NCI-H2107 treated with DMSO at 0.1 percent for 48 hours (cell line): ENCODE data around the gene NFKBIB.
"Not testable (repeated sequence)": the region's sequence is repeated elsewhere in the genome, so short reads cannot be mapped to it uniquely, and the experiment has no call there.

Experiments used
- DNase-seq: peaks from one replicate; lab custom pipeline; 2025; ENCODE audit not compliant: unreplicated experiment; lab: John Stamatoyannopoulos, UW

NFKBIB gene, protein sequence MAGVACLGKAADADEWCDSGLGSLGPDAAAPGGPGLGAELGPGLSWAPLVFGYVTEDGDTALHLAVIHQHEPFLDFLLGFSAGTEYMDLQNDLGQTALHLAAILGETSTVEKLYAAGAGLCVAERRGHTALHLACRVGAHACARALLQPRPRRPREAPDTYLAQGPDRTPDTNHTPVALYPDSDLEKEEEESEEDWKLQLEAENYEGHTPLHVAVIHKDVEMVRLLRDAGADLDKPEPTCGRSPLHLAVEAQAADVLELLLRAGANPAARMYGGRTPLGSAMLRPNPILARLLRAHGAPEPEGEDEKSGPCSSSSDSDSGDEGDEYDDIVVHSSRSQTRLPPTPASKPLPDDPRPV

DNA sequence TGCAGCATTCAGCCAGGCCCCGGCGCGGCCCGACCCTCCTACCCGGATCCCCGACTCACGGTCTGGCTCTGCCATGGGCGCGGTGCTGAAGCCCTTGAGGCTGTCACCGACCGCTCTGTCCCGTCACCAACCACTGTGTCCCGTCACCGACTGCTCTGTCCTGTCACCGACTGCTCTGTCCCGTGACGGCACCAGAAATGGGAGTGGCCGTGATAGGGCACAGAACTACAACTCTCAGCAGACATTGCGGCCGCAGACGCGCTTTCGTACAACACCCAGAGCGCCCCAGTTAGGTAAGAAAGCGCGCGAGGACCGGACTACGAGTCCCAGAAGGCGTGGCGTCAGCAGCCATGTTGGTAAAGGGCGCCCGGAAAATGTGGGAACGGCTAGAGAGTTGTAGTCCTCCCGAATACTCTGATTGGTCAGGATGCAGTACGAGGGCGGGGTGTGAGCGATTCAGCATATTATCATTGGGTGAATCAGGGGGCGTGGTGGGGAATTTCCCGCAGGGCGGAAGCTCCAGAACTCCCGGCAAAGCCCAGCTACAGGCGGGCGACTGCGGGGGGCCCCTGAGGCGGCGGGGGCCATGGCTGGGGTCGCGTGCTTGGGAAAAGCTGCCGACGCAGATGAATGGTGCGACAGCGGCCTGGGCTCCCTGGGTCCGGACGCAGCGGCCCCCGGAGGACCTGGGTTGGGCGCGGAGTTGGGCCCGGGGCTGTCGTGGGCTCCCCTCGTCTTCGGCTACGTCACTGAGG is at the start of gene NFKBIB, which contains the start of gene SIRT2:
NFKBIB (plus strand) TSS at position 523 of the 755 bp plus-strand sequence; CDS start at position 587, 64 bp downstream.
SIRT2 (minus strand) TSS at position 172 of the 755 bp plus-strand sequence; CDS start at position 75, 97 bp downstream.
- DNase-seq, result peak; percentile 99

DNA sequence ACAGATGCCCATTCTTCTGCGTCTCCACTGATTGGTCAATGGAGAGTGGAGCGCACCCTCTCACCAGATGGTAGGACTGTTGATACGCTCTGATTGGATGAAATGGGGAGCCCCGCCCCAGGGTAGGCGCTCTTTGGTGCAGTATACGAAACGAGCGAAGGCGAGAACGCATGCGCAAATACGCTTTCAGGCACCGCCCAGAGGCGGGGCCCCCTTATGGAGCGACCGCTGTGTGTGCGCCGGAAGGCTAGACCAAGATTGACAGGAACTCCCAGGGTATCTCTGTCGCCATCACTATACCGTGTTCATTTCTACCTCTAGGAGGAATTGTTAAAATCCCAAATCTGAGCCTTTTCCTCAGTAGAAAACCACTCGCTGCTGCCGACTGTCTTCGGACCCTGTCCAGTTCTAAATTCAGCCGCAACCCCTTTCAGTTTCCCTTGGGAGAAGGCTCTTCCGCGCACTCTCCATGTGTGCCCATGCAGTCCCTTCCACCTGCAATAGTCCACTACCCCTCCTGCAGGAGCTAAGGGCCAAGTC is 49.3 kb upstream of the NFKBIB start:
- peak; percentile 100 for DNase-seq

DNA sequence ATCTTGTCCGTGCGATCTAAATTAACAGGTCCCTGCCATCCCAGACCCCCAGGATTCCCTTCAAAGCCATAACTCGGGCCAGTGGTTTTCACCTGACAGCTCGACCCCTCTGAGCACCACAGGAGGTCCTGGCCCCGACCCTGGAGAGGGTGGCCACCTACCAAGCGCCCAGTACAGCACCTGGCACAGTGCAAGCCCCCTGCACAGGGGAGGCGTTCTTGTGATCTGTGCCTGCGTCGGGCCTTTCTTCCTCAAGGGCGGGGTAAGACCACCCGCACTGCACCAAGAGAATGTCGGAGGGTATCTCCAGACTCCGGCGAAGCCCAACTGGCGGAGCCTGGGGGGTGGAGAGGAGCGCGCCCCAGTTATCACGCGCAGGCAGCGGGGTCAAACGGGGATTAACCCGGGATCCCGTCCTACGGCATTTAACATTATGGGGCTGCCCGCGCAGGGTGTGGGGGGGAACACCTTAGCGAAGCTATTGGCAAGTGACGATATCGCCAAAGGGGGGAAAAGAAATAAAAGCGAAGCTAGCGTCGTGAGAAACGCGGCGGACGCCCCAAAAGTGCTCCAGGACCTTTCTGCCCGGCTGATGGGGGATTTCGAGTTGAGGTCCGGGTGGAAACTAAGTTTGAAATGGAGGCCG is 48.7 kb upstream of the NFKBIB start:
- no peak for DNase-seq

DNA sequence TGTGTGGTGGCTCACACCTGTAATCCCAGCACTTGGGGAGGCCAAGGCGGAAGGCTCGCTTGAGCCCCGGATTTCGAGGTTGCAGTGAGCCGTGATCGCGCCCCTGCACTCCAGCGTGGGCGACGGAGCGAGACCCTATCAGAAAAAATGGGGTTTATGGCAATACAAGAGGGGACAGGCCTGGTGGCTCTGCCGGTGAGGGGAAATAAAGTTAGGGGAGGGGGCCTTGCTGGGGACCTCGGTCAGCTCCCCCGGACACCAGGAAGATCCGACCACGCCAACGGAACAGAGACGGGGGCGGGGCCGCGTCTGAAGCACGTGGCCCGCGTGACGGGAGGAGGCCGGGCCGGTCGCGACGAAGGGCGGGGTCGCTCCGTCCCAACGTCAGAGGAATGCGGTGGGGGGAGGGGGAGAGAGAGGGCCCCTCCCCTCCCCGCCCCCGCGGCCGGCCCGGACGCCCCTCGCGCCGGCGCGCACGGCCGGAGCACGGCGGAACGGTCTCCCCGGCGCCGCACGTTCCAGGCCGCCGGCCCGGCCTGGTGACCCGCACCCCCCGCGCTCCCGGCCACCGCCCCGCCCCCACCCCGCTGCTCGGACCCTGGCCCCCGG is 48.0 kb upstream of the NFKBIB start:
- peak; percentile 56 for DNase-seq

DNA sequence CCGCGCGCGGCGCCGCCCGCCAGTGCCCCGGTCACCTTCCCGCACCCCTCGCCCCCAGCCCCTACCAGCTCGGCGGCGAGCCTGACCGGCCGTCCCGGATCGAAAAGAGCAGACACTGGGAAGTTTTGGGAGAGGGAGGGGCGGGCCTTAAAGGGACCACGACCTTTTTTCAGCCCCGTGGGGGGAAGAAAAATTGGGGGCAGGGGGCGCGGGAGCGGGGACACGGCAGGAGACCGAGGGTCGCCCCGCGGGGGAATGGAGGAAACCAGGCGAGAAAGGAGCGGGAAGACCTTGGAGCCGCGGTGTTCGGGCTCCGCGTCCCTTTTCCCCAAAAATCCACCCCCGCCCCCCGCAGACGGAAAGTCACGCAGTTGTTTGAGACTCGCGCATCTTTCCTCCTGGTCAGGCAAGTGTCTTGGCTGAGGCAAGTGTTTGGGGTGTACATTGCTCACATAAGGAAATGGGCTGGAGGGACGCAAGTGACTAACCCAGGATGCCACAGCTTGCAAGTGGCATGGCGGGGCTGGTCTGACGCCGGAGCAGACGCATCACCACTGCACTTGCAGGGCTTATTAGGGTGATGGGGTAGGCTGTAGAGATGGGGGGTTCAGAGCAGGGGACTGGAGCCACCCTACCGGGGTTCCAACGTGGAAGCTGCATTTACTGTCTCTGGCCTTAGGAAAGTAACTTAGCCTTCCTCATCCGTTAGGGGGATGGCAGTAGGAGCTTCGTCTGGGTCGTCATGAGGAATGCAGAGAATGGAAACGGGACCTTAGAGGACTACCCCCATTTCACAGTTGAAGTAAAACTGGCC is 47.3 kb upstream of the NFKBIB start:
- DNase-seq, result no peak

DNA sequence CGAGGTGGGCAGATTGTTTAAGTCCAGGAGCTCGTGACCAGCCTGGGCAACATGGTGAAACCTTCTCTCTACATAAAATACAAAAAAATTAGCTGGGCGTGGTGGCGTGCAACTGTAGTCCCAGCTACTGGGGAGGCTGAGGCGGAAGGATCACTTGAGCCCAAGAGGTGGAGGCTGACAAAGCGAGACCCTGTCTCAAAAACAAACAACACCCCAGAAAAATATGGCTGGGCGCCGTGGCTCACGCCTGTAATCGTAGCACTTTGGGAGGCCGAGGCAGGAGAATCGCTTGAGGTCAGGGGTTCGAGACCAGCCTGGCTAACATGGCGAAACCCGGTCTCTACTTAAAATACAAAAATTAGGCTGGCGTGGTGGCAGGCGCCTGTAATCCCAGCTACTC is 46.6 kb upstream of the NFKBIB start:
- no peak for DNase-seq

DNA sequence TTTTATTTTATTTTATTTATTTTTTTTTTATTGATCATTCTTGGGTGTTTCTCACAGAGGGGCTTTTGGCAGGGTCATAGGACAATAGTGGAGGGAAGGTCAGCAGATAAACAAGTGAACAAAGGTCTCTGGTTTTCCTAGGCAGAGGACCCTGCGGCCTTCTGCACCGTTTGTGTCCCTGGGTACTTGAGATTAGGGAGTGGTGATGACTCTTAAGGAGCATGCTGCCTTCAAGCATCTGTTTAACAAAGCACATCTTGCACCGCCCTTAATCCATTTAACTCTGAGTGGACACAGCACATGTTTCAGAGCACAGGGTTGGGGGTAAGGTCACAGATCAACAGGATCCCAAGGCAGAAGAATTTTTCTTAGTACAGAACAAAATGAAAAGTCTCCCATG is 44.8 kb upstream of the NFKBIB start:
- not testable (repeated sequence) for DNase-seq

DNA sequence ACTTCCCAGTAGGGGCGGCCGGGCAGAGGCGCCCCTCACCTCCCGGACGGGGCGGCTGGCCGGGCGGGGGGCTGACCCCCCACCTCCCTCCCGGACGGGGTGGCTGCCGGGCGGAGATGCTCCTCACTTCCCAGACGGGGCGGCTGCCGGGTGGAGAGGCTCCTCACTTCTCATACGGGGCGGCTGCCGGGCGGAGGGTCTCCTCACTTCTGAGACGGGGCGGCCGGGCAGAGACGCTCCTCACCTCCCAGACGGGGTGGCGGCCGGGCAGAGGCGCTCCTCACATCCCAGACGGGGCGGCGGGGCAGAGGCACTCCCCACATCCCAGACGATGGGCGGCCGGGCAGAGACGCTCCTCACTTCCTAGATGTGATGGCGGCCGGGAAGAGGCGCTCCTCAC is 44.0 kb upstream of the NFKBIB start:
- not testable (repeated sequence) for DNase-seq

DNA sequence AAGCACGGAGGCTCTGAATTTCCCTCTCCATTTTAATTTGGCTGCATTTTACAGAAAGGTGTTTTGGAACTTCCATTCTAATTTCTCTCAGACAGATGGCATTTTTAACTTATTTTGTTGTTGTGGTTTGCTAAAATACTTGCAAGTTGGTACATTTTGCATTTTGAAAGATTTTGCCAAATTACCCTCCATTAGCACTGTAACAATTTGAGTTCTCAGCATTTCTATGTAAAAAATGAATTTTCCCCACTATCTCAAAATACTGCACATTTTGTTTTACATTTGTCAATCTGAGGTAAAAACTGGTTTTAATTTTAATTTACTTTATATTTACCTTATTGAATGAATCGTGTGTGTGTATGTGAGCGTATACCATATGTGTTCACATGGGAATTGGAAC is 43.0 kb upstream of the NFKBIB start:
- no peak for DNase-seq

DNA sequence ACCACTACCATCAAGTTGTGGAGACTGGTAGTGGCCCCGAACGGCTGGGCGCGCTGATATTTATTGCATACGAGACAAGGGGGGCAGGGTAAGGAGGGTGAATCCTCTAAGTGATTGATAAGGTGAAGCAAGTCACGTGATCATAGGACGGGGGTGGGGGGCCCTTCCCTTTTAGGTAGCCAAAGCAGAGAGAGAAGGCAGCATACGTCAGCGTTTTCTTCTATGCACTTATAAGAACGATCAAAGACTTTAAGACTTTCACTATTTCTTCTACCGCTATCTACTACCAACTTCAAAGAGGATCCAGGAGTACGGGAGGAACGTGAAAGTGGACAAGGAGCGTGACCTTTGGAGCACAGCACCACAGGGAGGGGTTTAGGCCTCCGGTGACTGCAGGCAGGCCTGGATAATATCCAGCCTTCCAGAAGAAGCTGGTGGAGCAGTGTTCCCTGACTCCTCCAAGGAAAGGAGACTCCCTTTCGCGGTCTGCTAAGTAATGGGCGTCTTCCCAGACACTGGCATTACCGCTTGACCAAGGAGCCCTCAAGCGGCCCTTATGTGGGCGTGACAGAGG is 40.1 kb upstream of the NFKBIB start:
- DNase-seq, result not testable (repeated sequence)

DNA sequence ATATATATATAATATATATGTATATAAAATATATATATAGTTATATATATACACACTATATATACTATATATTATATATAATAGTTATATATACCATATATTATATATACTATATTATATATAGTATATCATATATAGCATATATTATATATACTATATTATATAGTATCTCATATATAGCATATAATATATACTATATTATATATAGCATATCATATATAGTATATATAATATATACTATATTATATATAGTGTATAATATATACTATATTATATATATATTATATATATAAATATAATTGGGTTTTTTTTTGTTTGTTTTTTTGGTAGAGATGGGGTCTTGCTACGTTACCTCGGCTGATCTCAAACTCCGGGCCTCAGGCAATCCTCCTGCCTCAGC is 38.4 kb upstream of the NFKBIB start:
- DNase-seq, result no peak

DNA sequence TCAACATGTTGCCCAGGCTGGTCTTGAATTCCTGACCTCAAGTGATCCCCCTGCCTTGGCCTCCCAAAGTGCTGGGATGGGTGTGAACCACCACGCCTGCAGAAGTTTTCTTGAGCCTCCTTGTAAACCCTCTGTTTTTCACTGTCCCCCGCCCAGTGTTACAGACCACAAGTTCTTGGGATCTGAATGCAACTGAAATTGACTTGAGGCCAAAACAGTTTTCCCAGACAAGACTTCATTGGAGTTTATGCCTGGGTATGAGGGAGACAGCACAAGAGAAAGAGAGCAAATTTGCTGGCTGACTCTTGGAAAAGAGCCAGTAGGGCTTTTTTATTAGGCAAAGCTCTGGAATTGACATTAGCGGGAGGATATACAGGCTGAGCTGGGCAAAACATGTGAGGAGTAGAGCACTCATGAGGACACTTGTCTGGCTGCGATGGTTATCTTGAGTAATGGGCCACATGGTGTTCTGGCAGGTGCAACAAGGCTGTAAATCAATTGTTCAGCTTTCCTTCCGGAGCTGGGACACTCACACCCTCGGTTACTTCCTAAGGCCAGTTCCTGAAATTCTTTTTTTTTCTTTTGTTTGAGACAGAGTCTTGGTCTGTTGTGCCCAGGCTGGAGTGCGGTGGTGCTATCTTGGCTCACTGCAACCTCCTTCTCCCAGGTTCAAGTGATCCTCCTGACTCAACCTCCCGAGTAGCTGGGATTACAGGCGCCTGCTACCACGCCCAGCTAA is 37.3 kb upstream of the NFKBIB start:
- peak; percentile 75 for DNase-seq

DNA sequence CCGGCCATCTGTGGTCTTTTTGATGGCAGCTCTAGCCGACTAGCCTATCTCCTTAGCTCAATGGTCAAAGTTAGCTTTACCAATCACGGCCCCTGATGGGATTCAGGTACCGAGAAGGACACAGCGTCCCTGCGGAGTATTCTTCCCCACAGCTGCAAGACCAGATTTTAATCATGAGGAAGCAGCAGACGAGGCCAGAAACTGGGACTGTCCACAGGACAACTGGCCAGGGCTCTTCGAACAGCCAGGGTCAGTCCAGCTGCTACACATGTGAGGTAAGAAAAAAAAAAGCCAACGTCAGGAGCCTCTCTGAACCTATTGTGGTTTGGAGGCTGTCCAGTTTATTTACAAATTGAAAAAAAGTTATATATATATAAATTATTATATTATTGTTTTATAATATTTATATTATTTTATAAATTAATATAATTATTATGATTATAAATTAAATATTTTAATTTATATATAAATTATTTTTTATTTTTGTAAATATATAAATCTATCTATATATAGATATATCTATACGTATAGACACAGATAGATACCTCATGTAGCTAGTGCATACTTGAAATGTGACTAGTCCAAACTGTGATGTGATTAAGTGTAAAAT is 32.5 kb upstream of the NFKBIB start:
- no peak for DNase-seq

DNA sequence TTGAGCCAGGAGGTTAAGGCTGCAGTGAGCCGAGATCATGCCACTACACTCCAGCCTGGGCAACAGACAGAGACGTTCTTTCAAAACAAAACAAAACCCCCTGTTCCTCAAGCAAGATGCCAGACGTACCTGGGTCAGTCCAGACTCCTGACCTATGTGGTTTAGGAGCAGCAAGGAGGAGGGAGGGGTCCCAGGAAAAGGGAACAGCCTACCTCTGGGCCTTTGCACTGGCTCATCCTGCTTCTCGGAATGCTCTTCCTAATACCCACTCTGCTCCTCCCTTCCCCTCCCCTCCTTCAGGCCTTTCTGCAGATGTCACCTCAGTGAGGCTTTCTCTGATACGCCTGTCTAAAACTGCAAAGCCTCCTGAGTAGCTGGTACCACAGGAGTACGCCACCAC is 31.2 kb upstream of the NFKBIB start:
- no peak for DNase-seq

DNA sequence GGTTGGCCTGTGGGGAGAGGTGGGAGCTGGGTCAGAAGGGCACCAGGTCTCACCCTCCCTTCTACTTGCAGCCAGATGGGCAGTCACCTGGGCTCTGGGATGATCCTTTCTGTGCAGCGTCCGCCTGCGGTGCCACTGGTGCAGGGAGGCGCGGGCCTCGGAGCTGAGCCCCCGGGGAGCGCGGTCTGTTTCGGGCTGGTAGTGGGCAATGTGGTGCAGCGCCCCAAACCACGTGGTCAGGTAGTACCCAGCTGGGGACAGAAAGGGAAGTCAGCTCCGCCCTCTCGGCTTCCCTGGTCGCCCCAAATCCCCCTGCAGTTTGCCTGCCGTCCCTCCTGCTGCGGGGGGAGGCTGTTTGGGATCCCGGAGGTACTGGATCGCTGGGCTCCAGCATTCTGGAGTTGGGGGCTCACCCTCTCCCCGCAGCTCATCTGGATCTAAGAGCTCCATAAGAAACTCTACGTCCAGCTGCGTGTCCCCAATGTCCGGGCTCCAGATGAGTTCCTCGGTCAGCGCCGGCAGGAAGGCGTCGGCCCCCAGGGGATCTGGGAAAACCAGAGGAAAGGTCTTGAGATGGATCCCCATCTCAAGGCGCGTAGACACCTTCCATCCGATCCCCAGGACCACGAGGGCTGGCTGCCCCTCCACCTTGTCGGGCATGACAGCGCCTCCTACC is 30.5 kb upstream of the NFKBIB start:
- no peak for DNase-seq

DNA sequence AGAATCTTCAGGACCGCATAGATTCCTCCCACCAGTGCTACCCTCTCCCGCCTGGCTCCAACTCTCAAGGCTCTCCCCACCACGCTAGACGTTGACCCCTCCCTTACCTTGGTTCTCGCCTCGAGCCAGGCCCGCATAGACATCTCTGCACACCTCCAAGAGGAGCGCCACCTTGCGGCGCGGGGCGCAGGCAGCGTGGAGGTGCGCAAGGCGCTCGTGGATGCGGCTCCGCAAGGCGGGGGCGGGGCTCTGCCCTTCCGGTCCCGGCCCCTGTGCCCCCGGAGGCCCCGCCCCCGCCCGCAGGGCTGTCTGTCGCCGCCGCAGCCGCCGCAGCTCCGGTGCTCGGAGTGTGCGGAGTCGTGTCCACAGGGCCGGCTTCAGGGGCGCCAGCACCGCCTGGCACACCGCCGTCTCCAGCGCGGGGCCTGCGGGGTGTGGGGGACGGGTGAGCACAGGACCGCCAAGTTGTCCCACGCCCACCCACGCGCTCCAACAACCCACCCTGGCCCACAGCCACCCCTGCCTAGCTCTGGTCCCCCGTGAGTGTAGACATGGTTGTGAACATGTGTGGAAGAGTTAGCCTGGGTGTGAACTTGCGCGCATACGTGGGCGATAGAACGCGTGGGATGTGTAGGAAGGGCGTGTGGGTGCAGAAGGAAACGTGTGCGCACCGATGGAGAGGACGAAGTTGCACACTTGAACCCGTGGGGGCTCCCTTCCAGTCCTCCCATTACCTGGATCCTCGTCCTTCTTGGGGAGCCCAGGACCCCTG is 29.7 kb upstream of the NFKBIB start:
- DNase-seq, result no peak

DNA sequence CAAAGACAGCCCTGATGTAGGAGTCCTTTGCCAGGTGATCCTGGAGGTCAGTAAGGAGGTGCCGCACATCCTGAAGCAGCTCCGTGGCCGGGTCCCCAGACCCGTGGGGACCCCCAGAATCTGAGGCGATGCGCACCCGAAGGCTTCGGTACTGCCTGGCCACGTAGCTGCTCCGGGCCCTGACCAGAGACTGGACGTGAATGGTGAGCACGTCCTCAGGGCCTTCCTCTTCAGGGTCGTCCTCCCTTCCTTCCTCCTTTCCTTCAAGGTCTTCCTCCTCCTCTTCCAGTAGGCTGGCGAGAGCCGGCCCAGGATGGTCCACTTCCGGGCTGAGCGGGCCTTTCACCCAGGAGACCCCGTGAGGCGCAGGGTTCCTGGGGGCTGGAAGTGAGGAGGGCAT is 29.2 kb upstream of the NFKBIB start:
- no peak for DNase-seq
